HEK293 (cell line): ENCODE data around the gene ZBED5.

ENCODE experiments used
- CTCF ChIA-PET: fragments of 350-600 bp; formaldehyde crosslinking; extraction: SDS; loops from one replicate; lab custom pipeline; 2021; ENCODE audit warnings: antibody characterized with exemption; lab: Yijun Ruan, JAX
- POLR2A ChIA-PET: fragments of 300-600 bp; formaldehyde crosslinking; extraction: SDS; loops from one replicate; lab custom pipeline; 2020; ENCODE audit warnings: antibody characterized with exemption, inconsistent platforms; lab: Yijun Ruan, JAX
- H3K27ac ChIP-seq: fragments of 200-500 bp; sonication (Bioruptor generic); 2 replicates; pipeline ENCODE4 v1.5.1; 2014; ENCODE audit warnings: low read depth, low read length, control low read depth, inconsistent platforms; ENCODE audit errors: extremely low read depth
- H3K36me3 ChIP-seq, 2 experiments: fragments of 200-500 bp in 1 of 2; sonication (Bioruptor generic) in 1 of 2; 1 replicate in 1 of 2; 2 replicates in 1 of 2; pipeline ENCODE4 v1.5.1; 2014 to 2017; ENCODE audit warnings: inconsistent platforms in 2 of 2, low read length in 2 of 2; ENCODE audit not compliant: control insufficient read depth in 2 of 2, insufficient read depth in 1 of 2
- H3K4me1 ChIP-seq: fragments of 200-500 bp; sonication (Bioruptor generic); 2 replicates; pipeline ENCODE4 v1.5.1; 2014; ENCODE audit warnings: mild to moderate bottlenecking, low read length, inconsistent platforms; ENCODE audit not compliant: control insufficient read depth, insufficient read depth
- H3K4me3 ChIP-seq: 2 replicates; pipeline ENCODE4 v1.5.1; 2011; ENCODE audit warnings: low read depth, mild to moderate bottlenecking, control low read depth, low read length, moderate library complexity
- H3K9me3 ChIP-seq: fragments of 200-500 bp; sonication (Bioruptor generic); 2 replicates; pipeline ENCODE4 v1.5.1; 2014; ENCODE audit warnings: low read depth, low read length, inconsistent platforms; ENCODE audit not compliant: control insufficient read depth, insufficient read depth
- GLIS1 ChIP-seq: fragments of 450-650 bp; formaldehyde crosslinking; IDR thresholded peaks from 2 replicates; pipeline ENCODE4 v1.5.1; 2016; ENCODE audit warnings: missing biosample characterization, missing genetic modification characterization
- IKZF3 ChIP-seq: fragments of 450-650 bp; IDR thresholded peaks from 2 replicates; pipeline ENCODE4 v1.5.0; 2018; ENCODE audit warnings: missing biosample characterization, mild to moderate bottlenecking, missing genetic modification characterization, moderate library complexity
- KLF10 ChIP-seq: fragments of 450-650 bp; IDR thresholded peaks from 2 replicates; pipeline ENCODE4 v1.5.1; 2018; ENCODE audit warnings: missing biosample characterization, mild to moderate bottlenecking, missing genetic modification characterization
- KLF8 ChIP-seq: fragments of 450-650 bp; formaldehyde crosslinking; IDR thresholded peaks from 2 replicates; pipeline ENCODE4 v1.5.1; 2016; ENCODE audit warnings: missing biosample characterization, missing genetic modification characterization
- TCF7L2 ChIP-seq: IDR thresholded peaks from 2 replicates; pipeline ENCODE4 v1.6.1; 2011; ENCODE audit warnings: low read depth, mild to moderate bottlenecking, inconsistent platforms, low read length, moderate library complexity, borderline replicate concordance
- ZBTB48 ChIP-seq: fragments of 450-650 bp; formaldehyde crosslinking; IDR thresholded peaks from 2 replicates; pipeline ENCODE4 v1.5.1; 2016; ENCODE audit warnings: missing biosample characterization, missing genetic modification characterization
- ZIC2 ChIP-seq: fragments of 450-650 bp; formaldehyde crosslinking; IDR thresholded peaks from 2 replicates; pipeline ENCODE4 v1.5.1; 2016; ENCODE audit warnings: missing biosample characterization, missing genetic modification characterization
- ZNF169 ChIP-seq: fragments of 450-650 bp; formaldehyde crosslinking; IDR thresholded peaks from 2 replicates; pipeline ENCODE4 v1.5.1; 2016; ENCODE audit warnings: missing biosample characterization, missing genetic modification characterization
- ZNF184 ChIP-seq: fragments of 450-650 bp; IDR thresholded peaks from 2 replicates; pipeline ENCODE4 v1.5.1; 2018; ENCODE audit warnings: missing biosample characterization, mild to moderate bottlenecking, missing genetic modification characterization
- ZNF2 ChIP-seq: fragments of 450-650 bp; formaldehyde crosslinking; IDR thresholded peaks from 2 replicates; pipeline ENCODE4 v1.5.1; 2016; ENCODE audit warnings: missing biosample characterization, missing genetic modification characterization
- ZNF239 ChIP-seq: fragments of 450-650 bp; formaldehyde crosslinking; IDR thresholded peaks from 2 replicates; pipeline ENCODE4 v1.5.1; 2016; ENCODE audit warnings: missing biosample characterization, missing genetic modification characterization
- ZNF292 ChIP-seq: fragments of 450-650 bp; formaldehyde crosslinking; IDR thresholded peaks from 2 replicates; pipeline ENCODE4 v1.5.1; 2016; ENCODE audit warnings: low read depth, missing biosample characterization, missing genetic modification characterization, borderline replicate concordance
- ZNF350 ChIP-seq: fragments of 450-650 bp; formaldehyde crosslinking; IDR thresholded peaks from 2 replicates; pipeline ENCODE4 v1.5.0; 2017; ENCODE audit warnings: missing biosample characterization, mild to moderate bottlenecking, missing genetic modification characterization
- ZNF391 ChIP-seq: fragments of 450-650 bp; formaldehyde crosslinking; IDR thresholded peaks from 2 replicates; pipeline ENCODE4 v1.5.1; 2016; ENCODE audit warnings: low read depth, missing biosample characterization, missing genetic modification characterization, borderline replicate concordance
- ZNF404 ChIP-seq: fragments of 450-650 bp; formaldehyde crosslinking; IDR thresholded peaks from 2 replicates; pipeline ENCODE4 v1.5.1; 2017; ENCODE audit warnings: missing biosample characterization, missing genetic modification characterization
- ZNF423 ChIP-seq: fragments of 450-650 bp; formaldehyde crosslinking; IDR thresholded peaks from 2 replicates; pipeline ENCODE4 v1.5.1; 2016; ENCODE audit warnings: missing biosample characterization, missing genetic modification characterization
- ZNF555 ChIP-seq: fragments of 450-650 bp; formaldehyde crosslinking; conservative IDR thresholded peaks from 2 replicates; pipeline ENCODE4 v1.5.1; 2017; ENCODE audit warnings: missing biosample characterization, mild to moderate bottlenecking, missing genetic modification characterization, inconsistent platforms
- ZNF768 ChIP-seq: fragments of 450-650 bp; formaldehyde crosslinking; IDR thresholded peaks from 2 replicates; pipeline ENCODE4 v1.5.1; 2018; ENCODE audit warnings: missing biosample characterization, mild to moderate bottlenecking, missing genetic modification characterization
- ZNF837 ChIP-seq: fragments of 450-650 bp; formaldehyde crosslinking; IDR thresholded peaks from 2 replicates; pipeline ENCODE4 v1.5.1; 2016; ENCODE audit warnings: missing biosample characterization, missing genetic modification characterization
- TF ChIP-seq, protein P1 (sequence below): fragments of 450-650 bp; formaldehyde crosslinking; IDR thresholded peaks from 2 replicates; pipeline ENCODE4 v1.5.1; 2017; ENCODE audit warnings: missing biosample characterization, missing genetic modification characterization
- TF ChIP-seq, protein P2 (sequence below): fragments of 450-650 bp; formaldehyde crosslinking; IDR thresholded peaks from 2 replicates; pipeline ENCODE4 v1.5.1; 2016; ENCODE audit warnings: missing biosample characterization, missing genetic modification characterization
- TF ChIP-seq, protein P3 (sequence below): fragments of 450-650 bp; formaldehyde crosslinking; IDR thresholded peaks from 2 replicates; pipeline ENCODE4 v1.5.1; 2016; ENCODE audit warnings: missing biosample characterization, missing genetic modification characterization
- TF ChIP-seq, protein P4 (sequence below): fragments of 450-650 bp; formaldehyde crosslinking; IDR thresholded peaks from 2 replicates; pipeline ENCODE4 v1.5.1; 2017; ENCODE audit warnings: missing biosample characterization, mild to moderate bottlenecking, missing genetic modification characterization, moderate library complexity
- TF ChIP-seq, protein P5 (sequence below): fragments of 450-650 bp; formaldehyde crosslinking; IDR thresholded peaks from 2 replicates; pipeline ENCODE4 v1.5.1; 2016; ENCODE audit warnings: missing biosample characterization, missing genetic modification characterization
- TF ChIP-seq, protein P6 (sequence below): fragments of 450-650 bp; IDR thresholded peaks from 2 replicates; pipeline ENCODE4 v1.5.1; 2018; ENCODE audit warnings: missing biosample characterization, mild to moderate bottlenecking, missing genetic modification characterization
- TF ChIP-seq, protein P7 (sequence below): fragments of 450-650 bp; formaldehyde crosslinking; IDR thresholded peaks from 2 replicates; pipeline ENCODE4 v1.5.1; 2016; ENCODE audit warnings: missing biosample characterization, missing genetic modification characterization

Gene ZBED5

DNA sequence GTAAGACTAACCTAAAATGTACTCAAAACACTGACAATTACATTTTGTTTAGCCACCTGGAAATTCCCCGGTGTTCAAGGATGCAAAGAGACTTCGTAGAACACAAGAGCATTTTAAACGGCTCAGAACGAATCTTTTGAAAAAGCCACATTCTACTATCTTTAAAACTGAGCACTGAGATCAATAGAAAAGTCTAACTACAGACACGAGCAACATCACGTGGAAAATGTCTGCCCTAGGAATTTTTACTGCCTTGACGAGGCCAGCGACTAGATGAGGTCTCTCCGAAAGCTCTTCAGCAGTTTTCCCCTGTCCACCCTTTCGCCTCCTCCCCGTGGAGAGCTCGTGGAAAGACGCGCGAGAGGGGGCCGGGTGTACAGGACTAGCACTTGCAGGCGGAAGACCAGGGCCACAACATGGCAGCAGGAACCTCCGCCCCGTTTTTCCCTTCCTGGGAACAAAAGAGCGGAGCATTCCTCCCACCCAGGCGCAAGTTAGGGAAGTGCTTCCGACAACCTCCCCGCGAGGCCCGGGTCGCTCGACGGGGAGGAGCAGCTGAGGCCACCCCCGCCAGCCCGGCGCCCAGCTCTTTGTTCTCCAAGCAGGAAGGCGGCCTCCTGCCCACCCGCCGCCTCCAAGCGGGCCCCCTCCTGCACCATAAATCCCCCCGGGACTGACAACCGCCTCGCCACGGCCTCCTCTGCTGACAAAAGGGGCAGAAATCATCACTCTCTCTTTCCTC, 50.2 kb downstream of the ZBED5 start:
- ChIA-PET CTCF (interaction anchor here (1.0 to 1.6 kb wide), 3 partner anchors 15 to 37 kb away, joined by 3 to 5 read pairs (median 5); no protein-coding TSS in a partner anchor), POLR2A (interaction anchor here (0.9 to 3.6 kb wide), 17 partner anchors 10 to 814 kb away, joined by 3 to 194 read pairs (median 13); partner anchors contain the start of genes ADM, CTR9, GALNT18 and ZBED5)
- no peak for TF ChIP-seq ZNF239 (tag by site-specific recombination)
- TF ChIP-seq, protein P1, sequence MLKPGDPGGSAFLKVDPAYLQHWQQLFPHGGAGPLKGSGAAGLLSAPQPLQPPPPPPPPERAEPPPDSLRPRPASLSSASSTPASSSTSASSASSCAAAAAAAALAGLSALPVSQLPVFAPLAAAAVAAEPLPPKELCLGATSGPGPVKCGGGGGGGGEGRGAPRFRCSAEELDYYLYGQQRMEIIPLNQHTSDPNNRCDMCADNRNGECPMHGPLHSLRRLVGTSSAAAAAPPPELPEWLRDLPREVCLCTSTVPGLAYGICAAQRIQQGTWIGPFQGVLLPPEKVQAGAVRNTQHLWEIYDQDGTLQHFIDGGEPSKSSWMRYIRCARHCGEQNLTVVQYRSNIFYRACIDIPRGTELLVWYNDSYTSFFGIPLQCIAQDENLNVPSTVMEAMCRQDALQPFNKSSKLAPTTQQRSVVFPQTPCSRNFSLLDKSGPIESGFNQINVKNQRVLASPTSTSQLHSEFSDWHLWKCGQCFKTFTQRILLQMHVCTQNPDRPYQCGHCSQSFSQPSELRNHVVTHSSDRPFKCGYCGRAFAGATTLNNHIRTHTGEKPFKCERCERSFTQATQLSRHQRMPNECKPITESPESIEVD (tag by site-specific recombination): no peak
- no peak for TF ChIP-seq TCF7L2
- TF ChIP-seq GLIS1 (tag by site-specific recombination): peak; percentile 71
- TF ChIP-seq ZNF423 (tag by site-specific recombination): no peak
- TF ChIP-seq, protein P2, sequence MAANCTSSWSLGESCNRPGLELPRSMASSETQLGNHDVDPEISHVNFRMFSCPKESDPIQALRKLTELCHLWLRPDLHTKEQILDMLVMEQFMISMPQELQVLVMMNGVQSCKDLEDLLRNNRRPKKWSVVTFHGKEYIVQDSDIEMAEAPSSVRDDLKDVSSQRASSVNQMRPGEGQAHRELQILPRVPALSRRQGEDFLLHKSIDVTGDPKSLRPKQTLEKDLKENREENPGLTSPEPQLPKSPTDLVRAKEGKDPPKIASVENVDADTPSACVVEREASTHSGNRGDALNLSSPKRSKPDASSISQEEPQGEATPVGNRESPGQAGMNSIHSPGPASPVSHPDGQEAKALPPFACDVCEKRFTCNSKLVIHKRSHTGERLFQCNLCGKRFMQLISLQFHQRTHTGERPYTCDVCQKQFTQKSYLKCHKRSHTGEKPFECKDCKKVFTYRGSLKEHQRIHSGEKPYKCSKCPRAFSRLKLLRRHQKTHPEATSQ (tag by site-specific recombination): no peak
- TF ChIP-seq ZNF768 (tag by site-specific recombination): no peak
- TF ChIP-seq ZNF404: no peak
- no peak for TF ChIP-seq ZNF169 (tag by site-specific recombination)
- peak; percentile 56 for TF ChIP-seq ZIC2 (tag by site-specific recombination)
- TF ChIP-seq, protein P3, sequence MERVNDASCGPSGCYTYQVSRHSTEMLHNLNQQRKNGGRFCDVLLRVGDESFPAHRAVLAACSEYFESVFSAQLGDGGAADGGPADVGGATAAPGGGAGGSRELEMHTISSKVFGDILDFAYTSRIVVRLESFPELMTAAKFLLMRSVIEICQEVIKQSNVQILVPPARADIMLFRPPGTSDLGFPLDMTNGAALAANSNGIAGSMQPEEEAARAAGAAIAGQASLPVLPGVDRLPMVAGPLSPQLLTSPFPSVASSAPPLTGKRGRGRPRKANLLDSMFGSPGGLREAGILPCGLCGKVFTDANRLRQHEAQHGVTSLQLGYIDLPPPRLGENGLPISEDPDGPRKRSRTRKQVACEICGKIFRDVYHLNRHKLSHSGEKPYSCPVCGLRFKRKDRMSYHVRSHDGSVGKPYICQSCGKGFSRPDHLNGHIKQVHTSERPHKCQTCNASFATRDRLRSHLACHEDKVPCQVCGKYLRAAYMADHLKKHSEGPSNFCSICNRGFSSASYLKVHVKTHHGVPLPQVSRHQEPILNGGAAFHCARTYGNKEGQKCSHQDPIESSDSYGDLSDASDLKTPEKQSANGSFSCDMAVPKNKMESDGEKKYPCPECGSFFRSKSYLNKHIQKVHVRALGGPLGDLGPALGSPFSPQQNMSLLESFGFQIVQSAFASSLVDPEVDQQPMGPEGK (tag by site-specific recombination): peak; percentile 23; the same call in 1 of the 2 replicates
- TF ChIP-seq ZBTB48: no peak
- TF ChIP-seq, protein P4, sequence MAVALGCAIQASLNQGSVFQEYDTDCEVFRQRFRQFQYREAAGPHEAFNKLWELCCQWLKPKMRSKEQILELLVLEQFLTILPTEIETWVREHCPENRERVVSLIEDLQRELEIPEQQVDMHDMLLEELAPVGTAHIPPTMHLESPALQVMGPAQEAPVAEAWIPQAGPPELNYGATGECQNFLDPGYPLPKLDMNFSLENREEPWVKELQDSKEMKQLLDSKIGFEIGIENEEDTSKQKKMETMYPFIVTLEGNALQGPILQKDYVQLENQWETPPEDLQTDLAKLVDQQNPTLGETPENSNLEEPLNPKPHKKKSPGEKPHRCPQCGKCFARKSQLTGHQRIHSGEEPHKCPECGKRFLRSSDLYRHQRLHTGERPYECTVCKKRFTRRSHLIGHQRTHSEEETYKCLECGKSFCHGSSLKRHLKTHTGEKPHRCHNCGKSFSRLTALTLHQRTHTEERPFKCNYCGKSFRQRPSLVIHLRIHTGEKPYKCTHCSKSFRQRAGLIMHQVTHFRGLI (tag by site-specific recombination): no peak
- TF ChIP-seq IKZF3 (tag by site-specific recombination): 0 out of 2 replicates have a peak, but pooled peaks have one; percentile 45
- TF ChIP-seq ZNF391 (tag by site-specific recombination): no peak
- no peak for TF ChIP-seq ZNF292 (tag by site-specific recombination)
- TF ChIP-seq KLF10 (tag by site-specific recombination): no peak
- no peak for TF ChIP-seq ZNF2 (tag by site-specific recombination)
- TF ChIP-seq ZNF184 (tag by site-specific recombination): no peak
- TF ChIP-seq ZNF555 (tag by site-specific recombination): no peak
- TF ChIP-seq ZNF350 (tag by site-specific recombination): no peak
- TF ChIP-seq, protein P5, sequence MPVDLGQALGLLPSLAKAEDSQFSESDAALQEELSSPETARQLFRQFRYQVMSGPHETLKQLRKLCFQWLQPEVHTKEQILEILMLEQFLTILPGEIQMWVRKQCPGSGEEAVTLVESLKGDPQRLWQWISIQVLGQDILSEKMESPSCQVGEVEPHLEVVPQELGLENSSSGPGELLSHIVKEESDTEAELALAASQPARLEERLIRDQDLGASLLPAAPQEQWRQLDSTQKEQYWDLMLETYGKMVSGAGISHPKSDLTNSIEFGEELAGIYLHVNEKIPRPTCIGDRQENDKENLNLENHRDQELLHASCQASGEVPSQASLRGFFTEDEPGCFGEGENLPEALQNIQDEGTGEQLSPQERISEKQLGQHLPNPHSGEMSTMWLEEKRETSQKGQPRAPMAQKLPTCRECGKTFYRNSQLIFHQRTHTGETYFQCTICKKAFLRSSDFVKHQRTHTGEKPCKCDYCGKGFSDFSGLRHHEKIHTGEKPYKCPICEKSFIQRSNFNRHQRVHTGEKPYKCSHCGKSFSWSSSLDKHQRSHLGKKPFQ (tag by site-specific recombination): no peak
- no peak for TF ChIP-seq KLF8
- TF ChIP-seq, protein P6, sequence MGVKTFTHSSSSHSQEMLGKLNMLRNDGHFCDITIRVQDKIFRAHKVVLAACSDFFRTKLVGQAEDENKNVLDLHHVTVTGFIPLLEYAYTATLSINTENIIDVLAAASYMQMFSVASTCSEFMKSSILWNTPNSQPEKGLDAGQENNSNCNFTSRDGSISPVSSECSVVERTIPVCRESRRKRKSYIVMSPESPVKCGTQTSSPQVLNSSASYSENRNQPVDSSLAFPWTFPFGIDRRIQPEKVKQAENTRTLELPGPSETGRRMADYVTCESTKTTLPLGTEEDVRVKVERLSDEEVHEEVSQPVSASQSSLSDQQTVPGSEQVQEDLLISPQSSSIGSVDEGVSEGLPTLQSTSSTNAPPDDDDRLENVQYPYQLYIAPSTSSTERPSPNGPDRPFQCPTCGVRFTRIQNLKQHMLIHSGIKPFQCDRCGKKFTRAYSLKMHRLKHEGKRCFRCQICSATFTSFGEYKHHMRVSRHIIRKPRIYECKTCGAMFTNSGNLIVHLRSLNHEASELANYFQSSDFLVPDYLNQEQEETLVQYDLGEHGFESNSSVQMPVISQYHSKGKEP (tag by site-specific recombination): no peak
- no peak for TF ChIP-seq ZNF837
- TF ChIP-seq, protein P7, sequence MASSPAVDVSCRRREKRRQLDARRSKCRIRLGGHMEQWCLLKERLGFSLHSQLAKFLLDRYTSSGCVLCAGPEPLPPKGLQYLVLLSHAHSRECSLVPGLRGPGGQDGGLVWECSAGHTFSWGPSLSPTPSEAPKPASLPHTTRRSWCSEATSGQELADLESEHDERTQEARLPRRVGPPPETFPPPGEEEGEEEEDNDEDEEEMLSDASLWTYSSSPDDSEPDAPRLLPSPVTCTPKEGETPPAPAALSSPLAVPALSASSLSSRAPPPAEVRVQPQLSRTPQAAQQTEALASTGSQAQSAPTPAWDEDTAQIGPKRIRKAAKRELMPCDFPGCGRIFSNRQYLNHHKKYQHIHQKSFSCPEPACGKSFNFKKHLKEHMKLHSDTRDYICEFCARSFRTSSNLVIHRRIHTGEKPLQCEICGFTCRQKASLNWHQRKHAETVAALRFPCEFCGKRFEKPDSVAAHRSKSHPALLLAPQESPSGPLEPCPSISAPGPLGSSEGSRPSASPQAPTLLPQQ (tag by site-specific recombination): no peak

More for the DNA sequence above, 50.2 kb downstream of the ZBED5 start:
- Histone ChIP-seq H3K9me3 (no peaks in the 10 kb centered on the region), H3K4me3 (peak overlapping the region; percentile 99), H3K36me3 (peaks cover 9 to 51% of the 10 kb centered on the region in 2 experiments), H3K4me1 (no peaks in the 10 kb centered on the region), H3K27ac (peak overlapping the region; percentile 90)
